ENCODE measurements around the gene MAPK9.

The MAPK9 gene

GRCh38 chr5:180294913-180295555 lies 3.2 kb upstream of the MAPK9 start:
- FAIRE-seq (no peak), DNase-seq (ENCODE audit: insufficient read length, low spot score) (no peak)
- no peak for TF ChIP-seq POLR2A (IDR thresholded peaks at IDR 0.05; ENCODE audit: low read depth, low read length)

DNA sequence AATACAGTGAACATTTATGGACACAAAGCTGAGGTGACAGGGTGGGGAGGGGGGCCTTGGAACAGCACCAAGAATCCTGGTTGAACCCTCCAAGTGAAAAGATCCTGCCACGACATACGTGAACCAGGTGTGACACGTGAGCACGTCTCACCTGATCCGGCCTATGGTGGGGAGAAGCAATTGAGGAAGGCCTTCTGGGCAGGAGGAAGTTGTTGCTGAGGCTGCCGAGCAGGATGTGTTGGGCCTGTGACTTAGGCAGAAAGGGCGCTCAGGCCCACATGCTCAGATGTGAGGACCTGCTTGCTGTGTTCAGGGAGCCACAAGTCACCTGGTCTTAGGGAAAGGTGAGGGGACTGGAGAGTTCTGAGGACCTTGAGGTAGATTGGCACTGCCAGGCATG lies 2.5 kb upstream of the MAPK9 start:
- DNase-seq (ENCODE audit: insufficient read length, low spot score) (no peak), FAIRE-seq (no peak)
- TF ChIP-seq POLR2A (IDR thresholded peaks at IDR 0.05; ENCODE audit: low read depth, low read length), result no peak

DNA sequence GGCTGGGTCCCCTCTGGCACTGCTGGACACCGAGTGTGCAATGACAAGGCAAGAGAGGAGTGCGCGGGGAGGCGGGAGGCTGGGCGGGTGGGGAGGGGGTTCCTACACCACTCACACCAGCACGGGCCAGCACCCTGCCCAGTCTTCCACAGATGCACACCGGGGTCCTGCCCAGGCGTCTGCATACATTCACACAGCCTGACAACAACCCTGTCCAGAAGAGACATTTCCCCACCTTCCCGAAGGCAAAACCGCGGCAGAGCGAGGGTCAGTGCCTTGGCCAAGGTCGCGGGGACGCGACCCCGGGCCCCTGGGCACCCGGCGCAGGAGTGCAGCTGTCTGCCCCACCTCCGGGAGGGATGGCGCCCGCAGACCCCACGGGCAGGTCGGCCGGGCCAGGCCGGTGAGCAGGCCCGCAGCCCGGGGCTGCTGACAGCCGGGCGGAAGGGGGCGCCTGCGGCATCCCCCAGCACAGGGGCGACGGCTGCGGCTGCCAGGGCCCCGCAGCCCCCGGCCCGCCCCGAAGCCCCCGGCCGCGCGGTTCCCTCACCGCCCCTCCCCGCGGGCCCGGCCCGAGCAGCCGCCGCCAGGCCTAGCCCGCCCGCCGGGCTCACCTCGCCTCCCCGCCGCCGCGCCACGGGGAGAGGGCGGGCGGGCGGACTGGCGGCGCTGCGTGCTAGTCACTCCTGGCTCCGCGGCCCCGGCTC lies 496 bp downstream of the MAPK9 start:
- no peak for FAIRE-seq
- DNase-seq (ENCODE audit: insufficient read length, low spot score), result peak; percentile 36
- no peak for TF ChIP-seq POLR2A (IDR thresholded peaks at IDR 0.05; ENCODE audit: low read depth, low read length)

DNA sequence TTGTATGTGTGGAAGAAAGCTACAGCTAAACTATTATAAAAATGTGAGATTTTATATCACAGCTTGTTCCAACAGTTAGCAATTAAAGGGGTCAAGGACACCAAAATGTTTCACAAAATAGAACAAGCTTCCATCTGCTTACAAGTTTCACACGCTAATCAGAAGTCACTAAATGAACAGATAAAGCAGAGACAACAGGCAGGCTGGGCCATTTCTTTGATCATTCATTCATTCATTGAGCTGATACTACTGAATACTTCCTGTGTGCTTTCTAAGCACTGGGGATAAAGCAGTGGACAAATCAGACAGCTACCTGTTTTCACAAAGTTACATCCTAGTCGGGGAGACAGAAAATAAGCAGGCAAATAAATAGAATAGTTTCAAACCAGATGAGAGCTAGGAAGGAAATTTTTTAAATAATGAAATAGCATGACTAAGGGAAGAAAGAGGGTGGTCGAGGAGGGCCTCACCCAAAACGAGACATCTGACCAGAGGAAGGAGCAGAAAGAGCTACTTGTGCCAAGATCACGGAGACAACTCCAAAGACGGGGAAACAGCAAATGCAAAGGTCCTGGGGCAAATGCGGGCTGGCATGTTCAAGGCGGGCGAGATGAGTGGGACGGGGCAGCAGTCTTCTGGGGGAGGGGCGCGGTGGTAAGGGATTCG lies 1.2 kb downstream of the MAPK9 start:
- DNase-seq (ENCODE audit: insufficient read length, low spot score), result no peak
- TF ChIP-seq POLR2A (IDR thresholded peaks at IDR 0.05; ENCODE audit: low read depth, low read length), result no peak
- no peak for FAIRE-seq

DNA sequence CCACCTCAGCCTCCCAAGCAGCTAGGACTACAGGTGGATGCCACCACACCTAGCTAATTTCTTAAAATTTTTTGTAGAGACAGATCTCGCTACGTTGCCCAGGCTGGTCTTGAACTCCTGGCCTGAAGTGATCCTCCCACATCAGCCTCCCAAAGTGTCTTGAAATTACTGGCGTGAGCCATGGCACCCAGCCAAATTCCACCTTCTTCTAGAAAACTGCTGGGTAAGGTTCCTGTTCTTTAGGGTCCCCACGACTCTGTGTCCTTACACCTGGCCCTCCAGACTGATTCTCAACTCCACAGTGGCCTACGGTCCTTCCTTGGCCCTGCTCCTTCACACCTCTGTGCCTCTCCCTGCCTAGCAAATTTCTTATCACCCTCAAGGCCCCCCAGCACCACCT lies 1.9 kb downstream of the MAPK9 start:
- TF ChIP-seq POLR2A (IDR thresholded peaks at IDR 0.05; ENCODE audit: low read depth, low read length), result no peak
- FAIRE-seq (no peak), DNase-seq (ENCODE audit: insufficient read length, low spot score) (no peak)

- DNase-seq (ENCODE audit: insufficient read length, low spot score), result no peak
- FAIRE-seq, result no peak
- no peak for TF ChIP-seq POLR2A (IDR thresholded peaks at IDR 0.05; ENCODE audit: low read depth, low read length)
Measured at GRCh38 chr5:180289433-180289832, 2.5 kb downstream of the MAPK9 start.

DNA sequence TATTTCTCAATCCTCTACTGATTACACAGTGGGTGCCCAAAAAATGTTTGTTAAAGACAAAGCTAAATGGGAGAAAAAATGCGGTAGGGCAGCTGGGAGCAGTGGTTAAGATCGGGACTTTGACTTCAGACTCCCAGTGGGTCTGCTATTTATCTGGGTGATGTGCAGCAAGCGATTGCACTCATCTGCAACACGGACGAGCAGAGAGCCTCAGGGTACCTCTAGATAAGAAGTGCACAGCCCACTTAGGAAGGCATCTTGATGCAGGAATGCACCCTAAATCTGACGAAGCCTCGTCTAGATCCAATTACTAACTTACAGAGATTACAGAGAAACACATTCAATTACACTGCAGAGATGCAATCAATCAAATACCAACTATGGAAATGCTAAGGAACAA lies 4.0 kb downstream of the MAPK9 start:
- FAIRE-seq (no peak), DNase-seq (ENCODE audit: insufficient read length, low spot score) (no peak)
- no peak for TF ChIP-seq POLR2A (IDR thresholded peaks at IDR 0.05; ENCODE audit: low read depth, low read length)

DNA sequence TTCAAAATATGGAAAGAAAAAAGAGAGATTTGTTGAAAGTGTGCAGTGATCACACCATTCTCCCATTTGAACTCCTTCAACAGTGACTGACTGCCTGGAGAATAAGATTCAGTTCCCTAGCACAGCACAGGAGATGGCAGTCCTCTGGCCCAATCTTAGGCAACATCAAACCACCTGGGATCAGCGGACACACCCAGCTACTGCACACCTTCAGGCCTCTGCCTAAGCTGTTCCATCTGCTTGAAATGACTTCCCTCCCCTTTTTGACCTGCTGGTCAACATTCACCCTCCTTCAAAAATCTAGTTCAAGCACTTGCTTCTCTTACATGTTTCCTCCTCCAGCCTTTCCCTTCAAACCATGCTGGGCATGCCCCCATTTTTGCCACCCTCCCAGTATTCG lies 4.5 kb downstream of the MAPK9 start:
- FAIRE-seq (no peak), DNase-seq (ENCODE audit: insufficient read length, low spot score) (no peak)
- TF ChIP-seq POLR2A (IDR thresholded peaks at IDR 0.05; ENCODE audit: low read depth, low read length), result no peak

DNA sequence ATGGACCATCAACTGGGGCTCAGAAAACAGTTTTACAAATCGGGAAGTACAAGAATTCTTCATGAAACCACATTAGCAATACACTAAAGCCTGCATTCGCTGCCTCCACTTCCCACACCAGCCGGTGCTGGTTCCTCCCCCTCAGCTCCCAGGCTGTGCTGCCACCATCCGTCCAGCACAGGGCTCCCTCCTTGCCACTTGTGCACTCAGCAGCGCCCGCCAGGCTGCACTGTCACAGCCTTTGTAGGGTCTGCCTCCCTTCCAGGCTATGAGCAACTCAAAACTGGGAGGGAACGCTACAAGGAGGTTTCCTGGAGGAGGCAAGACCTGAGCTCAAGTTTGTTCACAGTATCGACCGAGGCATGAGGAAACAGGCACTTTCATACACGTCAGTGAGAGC lies 7.7 kb downstream of the MAPK9 start:
- DNase-seq (ENCODE audit: insufficient read length, low spot score) (no peak), FAIRE-seq (no peak)
- TF ChIP-seq POLR2A (IDR thresholded peaks at IDR 0.05; ENCODE audit: low read depth, low read length), result no peak

DNA sequence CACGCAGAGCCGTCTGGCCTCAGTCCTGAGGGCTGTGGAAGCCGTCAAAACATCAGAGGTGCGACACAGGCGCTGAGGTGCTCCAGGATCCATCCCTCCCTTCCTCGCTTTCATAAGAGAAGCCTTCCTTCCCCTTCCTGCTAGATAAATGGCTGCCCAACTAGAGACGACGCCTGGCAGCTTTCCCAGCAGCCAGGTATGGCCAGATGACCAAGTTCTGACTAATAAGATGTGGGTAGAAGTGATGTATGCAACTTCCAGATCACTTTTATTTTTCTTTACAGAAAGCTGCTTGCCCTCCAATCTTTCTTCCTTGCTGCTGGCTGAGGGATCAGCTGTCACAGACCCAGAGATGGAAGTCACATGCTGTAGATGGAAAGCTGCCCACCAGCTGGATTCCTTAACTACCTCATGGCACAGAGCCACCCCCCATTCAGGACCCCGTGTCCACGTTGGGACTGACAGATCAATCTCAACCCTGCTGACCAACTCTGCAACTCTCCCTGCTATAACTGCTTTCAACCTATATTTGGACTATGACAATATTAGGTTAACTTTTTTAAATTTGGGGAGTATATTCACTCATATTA lies 8.8 kb downstream of the MAPK9 start:
- FAIRE-seq (no peak), DNase-seq (ENCODE audit: insufficient read length, low spot score) (no peak)
- no peak for TF ChIP-seq POLR2A (IDR thresholded peaks at IDR 0.05; ENCODE audit: low read depth, low read length)

- no peak for TF ChIP-seq POLR2A (IDR thresholded peaks at IDR 0.05; ENCODE audit: low read depth, low read length)
- DNase-seq (ENCODE audit: insufficient read length, low spot score) (no peak), FAIRE-seq (no peak)
Measured at GRCh38 chr5:180282281-180282680, 9.6 kb downstream of the MAPK9 start.

DNA sequence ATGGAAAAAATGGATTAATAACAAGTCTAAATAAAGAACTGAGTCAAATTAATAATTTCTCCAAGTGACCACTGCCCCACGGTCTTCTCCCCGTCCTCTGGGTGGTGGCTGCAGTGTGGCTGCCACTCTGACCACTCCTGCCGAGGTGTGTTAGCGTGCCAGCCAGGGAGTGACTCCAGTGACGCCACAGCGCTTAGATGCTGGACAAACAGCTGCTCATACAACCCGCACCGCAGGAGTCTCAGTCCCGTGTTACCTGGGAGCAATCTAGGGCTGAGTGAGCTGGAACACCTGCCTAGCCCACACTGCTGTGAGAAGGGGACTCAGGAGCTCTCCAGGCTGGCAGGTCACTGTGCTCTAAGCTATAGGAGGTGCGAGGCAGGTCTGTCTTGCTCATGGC lies 10.2 kb downstream of the MAPK9 start:
- no peak for TF ChIP-seq POLR2A (IDR thresholded peaks at IDR 0.05; ENCODE audit: low read depth, low read length)
- DNase-seq (ENCODE audit: insufficient read length, low spot score) (no peak), FAIRE-seq (no peak)

DNA sequence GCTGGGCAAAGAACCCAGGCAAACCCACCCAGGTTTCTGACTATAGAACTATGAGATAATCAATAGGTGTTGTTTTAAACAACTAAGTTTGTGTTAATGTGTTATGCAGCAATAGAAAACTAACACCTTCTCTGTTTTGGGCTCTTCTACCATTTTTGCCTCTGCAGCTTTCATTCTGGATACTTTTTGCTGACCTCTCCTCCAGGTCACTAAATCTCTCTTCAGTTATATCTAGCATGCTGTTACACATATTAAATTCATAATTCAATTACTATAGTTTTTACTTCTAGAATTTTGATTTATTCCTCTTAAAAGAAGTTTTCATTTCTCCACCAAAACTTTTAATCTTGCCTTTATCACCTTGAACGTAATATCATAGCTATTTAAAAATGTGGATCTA lies 17.2 kb downstream of the MAPK9 start:
- FAIRE-seq (no peak), DNase-seq (ENCODE audit: insufficient read length, low spot score) (no peak)
- TF ChIP-seq POLR2A (IDR thresholded peaks at IDR 0.05; ENCODE audit: low read depth, low read length), result no peak

DNA sequence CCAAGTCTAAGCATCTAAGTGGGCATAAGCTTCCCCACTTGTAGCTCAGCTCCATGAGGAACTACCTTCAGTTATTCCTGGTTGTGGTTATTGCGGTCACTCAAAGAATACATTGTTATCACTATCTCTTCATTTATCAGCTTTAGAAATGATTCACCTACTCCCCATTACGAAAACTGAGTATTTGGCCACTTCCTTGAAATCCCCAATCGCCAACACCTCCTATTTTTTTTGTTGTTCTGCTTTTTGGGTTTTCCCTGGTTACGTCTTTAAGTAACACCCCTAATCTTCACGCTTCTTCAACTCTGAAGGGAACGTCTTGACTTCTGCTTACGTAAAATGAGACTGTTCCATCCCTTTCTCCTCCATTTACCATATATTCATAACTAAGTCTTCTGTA lies 20.7 kb downstream of the MAPK9 start:
- no peak for DNase-seq (ENCODE audit: insufficient read length, low spot score)
- no peak for TF ChIP-seq POLR2A (IDR thresholded peaks at IDR 0.05; ENCODE audit: low read depth, low read length)
- no peak for FAIRE-seq

- TF ChIP-seq POLR2A (IDR thresholded peaks at IDR 0.05; ENCODE audit: low read depth, low read length), result no peak
- FAIRE-seq, result no peak
- DNase-seq (ENCODE audit: insufficient read length, low spot score), result no peak
Measured at GRCh38 chr5:180259260-180259611, 32.6 kb downstream of the MAPK9 start.
